ENCODE results near the gene FSTL3.
"Not testable (repeated sequence)": the region's sequence is repeated elsewhere in the genome, so short reads cannot be mapped to it uniquely, and the experiment has no call there.

The FSTL3 gene

GRCh38 chr19:676339-677105 is at the start of gene FSTL3:
FSTL3 (plus strand) TSS chr19:676392; CDS start chr19:676424, 32 bp downstream.
- no peak for DNase-seq (ENCODE audit: low spot score)

- not testable (repeated sequence) for DNase-seq (ENCODE audit: low spot score)
These were observed 49.6 kb upstream of the FSTL3 start for GRCh38 chr19:626566-626965.

- peak; percentile 77 for DNase-seq (ENCODE audit: low spot score)
These were observed 48.0 kb upstream of the FSTL3 start for GRCh38 chr19:628168-628567.

- DNase-seq (ENCODE audit: low spot score) = not testable (repeated sequence)
These were observed 46.7 kb upstream of the FSTL3 start for GRCh38 chr19:629515-629914.

GRCh38 chr19:629961-630714 is 46.1 kb upstream of the FSTL3 start:
- DNase-seq (ENCODE audit: low spot score) = no peak

- peak; percentile 75 for DNase-seq (ENCODE audit: low spot score)
These were observed 43.6 kb upstream of the FSTL3 start for GRCh38 chr19:632579-633067.

- peak; percentile 99 for DNase-seq (ENCODE audit: low spot score)
These were observed 43.0 kb upstream of the FSTL3 start, which contains the start of gene POLRMT for GRCh38 chr19:633068-633785. POLRMT (minus strand) TSS chr19:633537; CDS start chr19:633512, 25 bp downstream.

- no peak for DNase-seq (ENCODE audit: low spot score)
These were observed 42.2 kb upstream of the FSTL3 start for GRCh38 chr19:633786-634639.

GRCh38 chr19:634975-635652 is 41.1 kb upstream of the FSTL3 start:
- DNase-seq (ENCODE audit: low spot score) = no peak

- DNase-seq (ENCODE audit: low spot score) = no peak
These were observed 37.3 kb upstream of the FSTL3 start for GRCh38 chr19:638906-639252.

- peak; percentile 99 for DNase-seq (ENCODE audit: low spot score)
These were observed 36.7 kb upstream of the FSTL3 start, which contains the start of gene FGF22 for GRCh38 chr19:639253-640160. FGF22 (plus strand) TSS chr19:639879; CDS start chr19:639926, 47 bp downstream.

- DNase-seq (ENCODE audit: low spot score) = no peak
These were observed 36.0 kb upstream of the FSTL3 start for GRCh38 chr19:640161-640558.

- DNase-seq (ENCODE audit: low spot score) = no peak
These were observed 35.5 kb upstream of the FSTL3 start for GRCh38 chr19:640606-641189.

- no peak for DNase-seq (ENCODE audit: low spot score)
These were observed 34.5 kb upstream of the FSTL3 start for GRCh38 chr19:641702-642101.

GRCh38 chr19:642767-643727 is 33.1 kb upstream of the FSTL3 start:
- no peak for DNase-seq (ENCODE audit: low spot score)

GRCh38 chr19:643736-644135 is 32.5 kb upstream of the FSTL3 start:
- no peak for DNase-seq (ENCODE audit: low spot score)

- no peak for DNase-seq (ENCODE audit: low spot score)
These were observed 31.8 kb upstream of the FSTL3 start for GRCh38 chr19:644363-644762.

GRCh38 chr19:644789-645188 is 31.4 kb upstream of the FSTL3 start:
- DNase-seq (ENCODE audit: low spot score) = no peak
